Measurements from ENCODE around the gene RBBP4.

The RBBP4 gene

GRCh38 chr1:32727876-32728275 is 76.9 kb downstream of the RBBP4 start:
- Histone ChIP-seq H3K27ac (ENCODE audit: low read length) (no peak overlapping the region), H4K20me1 (ENCODE audit: insufficient read depth, low read length) (no peaks in the 10 kb centered on the region), H3K9me3 (ENCODE audit: insufficient read depth, low read length, severe bottlenecking) (no peaks in the 10 kb centered on the region), H3K9ac (ENCODE audit: low read depth, low read length) (no peak overlapping the region), H3K4me1 (ENCODE audit: insufficient read depth, low read length) (peaks cover 15% of the 10 kb centered on the region), H3K79me2 (ENCODE audit: insufficient read depth, low read length) (no peaks in the 10 kb centered on the region), H3K27me3 (ENCODE audit: insufficient read depth, low read length, poor library complexity) (no peaks in the 10 kb centered on the region), H2AFZ (ENCODE audit: low read depth, low read length) (no peak overlapping the region), H3K4me2 (ENCODE audit: insufficient read depth, low read length) (no peak overlapping the region), H3K36me3 (ENCODE audit: insufficient read depth, low read length) (no peaks in the 10 kb centered on the region), H3K4me3 (ENCODE audit: low read depth in 1 of 2, low read length in 2 of 2) (no peak overlapping the region)
- ATAC-seq (ENCODE audit: insufficient read depth, low read depth) (no peak), DNase-seq (no peak)
- TF ChIP-seq CTCF (IDR thresholded peaks at IDR 0.05; ENCODE audit: borderline replicate concordance, extremely low read depth, low read length, poor library complexity, severe bottlenecking) (no peak), EZH2 (IDR thresholded peaks at IDR 0.05; ENCODE audit: borderline replicate concordance, low read depth, low read length, severe bottlenecking) (no peak)

- Histone ChIP-seq H3K79me2 (ENCODE audit: insufficient read depth, low read length) (no peaks in the 10 kb centered on the region), H3K9ac (ENCODE audit: low read depth, low read length) (no peak overlapping the region), H3K27ac (ENCODE audit: low read length) (no peak overlapping the region), H2AFZ (ENCODE audit: low read depth, low read length) (no peak overlapping the region), H3K4me3 (ENCODE audit: low read depth in 1 of 2, low read length in 2 of 2) (no peak overlapping the region), H3K36me3 (ENCODE audit: insufficient read depth, low read length) (no peaks in the 10 kb centered on the region), H3K4me2 (ENCODE audit: insufficient read depth, low read length) (no peak overlapping the region), H3K27me3 (ENCODE audit: insufficient read depth, low read length, poor library complexity) (no peaks in the 10 kb centered on the region), H4K20me1 (ENCODE audit: insufficient read depth, low read length) (no peaks in the 10 kb centered on the region), H3K4me1 (ENCODE audit: insufficient read depth, low read length) (peaks cover 15% of the 10 kb centered on the region), H3K9me3 (ENCODE audit: insufficient read depth, low read length, severe bottlenecking) (no peaks in the 10 kb centered on the region)
- TF ChIP-seq EZH2 (IDR thresholded peaks at IDR 0.05; ENCODE audit: borderline replicate concordance, low read depth, low read length, severe bottlenecking) (no peak), CTCF (IDR thresholded peaks at IDR 0.05; ENCODE audit: borderline replicate concordance, extremely low read depth, low read length, poor library complexity, severe bottlenecking) (no peak)
- DNase-seq (no peak), ATAC-seq (ENCODE audit: insufficient read depth, low read depth) (no peak)
Measured at GRCh38 chr1:32728413-32729077, 77.5 kb downstream of the RBBP4 start.

- no peaks in the 10 kb centered on the region for H3K36me3 ChIP-seq (ENCODE audit: insufficient read depth, low read length)
- TF ChIP-seq EZH2 (IDR thresholded peaks at IDR 0.05; ENCODE audit: borderline replicate concordance, low read depth, low read length, severe bottlenecking) (no peak), CTCF (IDR thresholded peaks at IDR 0.05; ENCODE audit: borderline replicate concordance, extremely low read depth, low read length, poor library complexity, severe bottlenecking) (no peak)
- ATAC-seq (ENCODE audit: insufficient read depth, low read depth): no peak
- H3K27me3 ChIP-seq (ENCODE audit: insufficient read depth, low read length, poor library complexity): no peaks in the 10 kb centered on the region
- H3K4me2 ChIP-seq (ENCODE audit: insufficient read depth, low read length): no peak overlapping the region
- H3K4me3 ChIP-seq (ENCODE audit: low read depth in 1 of 2, low read length in 2 of 2): no peak overlapping the region
- H4K20me1 ChIP-seq (ENCODE audit: insufficient read depth, low read length): no peaks in the 10 kb centered on the region
- H3K4me1 ChIP-seq (ENCODE audit: insufficient read depth, low read length): peaks cover 15% of the 10 kb centered on the region
- H3K9ac ChIP-seq (ENCODE audit: low read depth, low read length): no peak overlapping the region
- H3K27ac ChIP-seq (ENCODE audit: low read length): no peak overlapping the region
- H3K9me3 ChIP-seq (ENCODE audit: insufficient read depth, low read length, severe bottlenecking): no peaks in the 10 kb centered on the region
- no peaks in the 10 kb centered on the region for H3K79me2 ChIP-seq (ENCODE audit: insufficient read depth, low read length)
- H2AFZ ChIP-seq (ENCODE audit: low read depth, low read length): no peak overlapping the region
- DNase-seq: no peak
Measured at GRCh38 chr1:32729254-32730046, 78.4 kb downstream of the RBBP4 start.
